ENCODE data around the gene TWF2.

TWF2 gene

GRCh38 chr3:52237006-52237656, 1.8 kb downstream of the TWF2 start:
- no peak for DNase-seq

GRCh38 chr3:52236424-52236886, 2.5 kb downstream of the TWF2 start:
- DNase-seq: no peak

- no peak for DNase-seq
Measured at GRCh38 chr3:52234516-52235447, 4.2 kb downstream of the TWF2 start.

- DNase-seq: no peak
Measured at GRCh38 chr3:52233968-52234367, 5.0 kb downstream of the TWF2 start.

GRCh38 chr3:52233108-52233591, 5.8 kb downstream of the TWF2 start:
- DNase-seq: no peak

GRCh38 chr3:52232279-52233107, 6.5 kb downstream of the TWF2 start:
- no peak for DNase-seq

- DNase-seq: no peak
Measured at GRCh38 chr3:52231502-52232278, 7.3 kb downstream of the TWF2 start.

- no peak for DNase-seq
Measured at GRCh38 chr3:52230889-52231499, 8.0 kb downstream of the TWF2 start.

- no peak for DNase-seq
Measured at GRCh38 chr3:52230461-52230860, 8.5 kb downstream of the TWF2 start.

- DNase-seq: no peak
Measured at GRCh38 chr3:52229656-52230055, 9.3 kb downstream of the TWF2 start.

GRCh38 chr3:52228751-52229291, 10.1 kb downstream of the TWF2 start:
- DNase-seq: no peak

- DNase-seq: no peak
Measured at GRCh38 chr3:52228266-52228665, 10.7 kb downstream of the TWF2 start.

- DNase-seq: no peak
Measured at GRCh38 chr3:52227766-52228165, 11.2 kb downstream of the TWF2 start.

- DNase-seq: no peak
Measured at GRCh38 chr3:52227117-52227516, 11.8 kb downstream of the TWF2 start.

GRCh38 chr3:52226229-52226817, 12.6 kb downstream of the TWF2 start:
- no peak for DNase-seq

GRCh38 chr3:52225452-52226228, 13.3 kb downstream of the TWF2 start, which contains the start of gene TLR9:
TSS of gene TLR9 (minus strand) at chr3:52225645. CDS start at chr3:52225529, 116 bp downstream.
- no peak for DNase-seq

- no peak for DNase-seq
Measured at GRCh38 chr3:52223449-52224408, 15.2 kb downstream of the TWF2 start.

GRCh38 chr3:52222319-52223221, 16.4 kb downstream of the TWF2 start:
- DNase-seq: no peak

Measured in NCI-H2081 treated with DMSO at 0.1 percent for 48 hours (cell line).